HepG2 (cell line): ENCODE measurements around the gene CTSA. TPM values are rescaled to one million over a fixed set of nuclear protein-coding genes. Genes with fewer than 3 reads are reported as not detected.

ENCODE experiments used
- BCL3 ChIP-seq: sonication (generic); formaldehyde crosslinking; IDR thresholded peaks from 2 replicates; pipeline ENCODE4 v1.5.1; 2020; ENCODE audit warnings: mild to moderate bottlenecking, missing genetic modification reagents, moderate library complexity
- BRCA1 ChIP-seq: sonication (generic); formaldehyde crosslinking; IDR thresholded peaks from 2 replicates; pipeline ENCODE4 v1.4.0; 2020; ENCODE audit warnings: missing genetic modification reagents
- CBX2 ChIP-seq, 2 experiments: fragments of 200-600 bp in 1 of 2; sonication (generic); formaldehyde crosslinking in 1 of 2; IDR thresholded peaks; 2 replicates each; pipeline versions ENCODE4 v1.7.0 to v1.8.1; 2018 to 2022; ENCODE audit warnings: low read depth in 2 of 2, low read length in 1 of 2, mild to moderate bottlenecking in 1 of 2, missing genetic modification reagents in 1 of 2
- CREB3 ChIP-seq: sonication (generic); formaldehyde crosslinking; IDR thresholded peaks from 2 replicates; pipeline ENCODE4 v1.5.0; 2020; ENCODE audit warnings: missing genetic modification reagents
- CREBL2 ChIP-seq: sonication (generic); formaldehyde crosslinking; IDR thresholded peaks from 2 replicates; pipeline ENCODE4 v1.8.1; 2023; ENCODE audit warnings: missing genetic modification reagents, mild to moderate bottlenecking, borderline replicate concordance
- ISX ChIP-seq: sonication (generic); formaldehyde crosslinking; conservative IDR thresholded peaks from 2 replicates; pipeline ENCODE4 v1.5.0; 2020; ENCODE audit warnings: missing genetic modification reagents
- MTERF4 ChIP-seq: sonication (generic); formaldehyde crosslinking; IDR thresholded peaks from 2 replicates; pipeline ENCODE4 v1.8.0; 2023; ENCODE audit warnings: mild to moderate bottlenecking, missing genetic modification reagents
- NFIC ChIP-seq: IDR thresholded peaks from 2 replicates; pipeline ENCODE4 v1.6.1; 2012; ENCODE audit warnings: mild to moderate bottlenecking, low read length, inconsistent platforms
- POLR2AphosphoS2 ChIP-seq: IDR thresholded peaks from 2 replicates; pipeline ENCODE4 v1.6.1; 2011; ENCODE audit warnings: low read depth, low read length, improper control_type of control experiment
- SNAPC5 ChIP-seq: sonication (generic); formaldehyde crosslinking; IDR thresholded peaks from 2 replicates; pipeline ENCODE4 v1.8.1; 2023; ENCODE audit warnings: mild to moderate bottlenecking, missing genetic modification reagents, borderline replicate concordance
- TMF1 ChIP-seq: sonication (generic); formaldehyde crosslinking; IDR thresholded peaks from 2 replicates; pipeline ENCODE4 v1.8.1; 2022; ENCODE audit warnings: low read depth, missing genetic modification reagents
- YY1 ChIP-seq: IDR thresholded peaks from 2 replicates; pipeline ENCODE4 v1.6.1; 2011; ENCODE audit warnings: low read length, low read depth, moderate library complexity, mild to moderate bottlenecking; ENCODE audit not compliant: insufficient read depth, insufficient replicate concordance
- ZFP82 ChIP-seq: sonication (generic); formaldehyde crosslinking; IDR thresholded peaks from 2 replicates; pipeline ENCODE4 v1.5.1; 2020; ENCODE audit warnings: mild to moderate bottlenecking, missing genetic modification reagents, borderline replicate concordance
- ZMAT5 ChIP-seq: sonication (generic); formaldehyde crosslinking; IDR thresholded peaks from 2 replicates; pipeline ENCODE4 v1.5.0; 2020; ENCODE audit warnings: mild to moderate bottlenecking, low read depth, missing genetic modification reagents, borderline replicate concordance
- ZNF609 ChIP-seq: sonication (generic); formaldehyde crosslinking; IDR thresholded peaks from 2 replicates; pipeline ENCODE4 v1.4.0; 2020; ENCODE audit warnings: mild to moderate bottlenecking, missing genetic modification reagents, borderline replicate concordance
- ZNF841 ChIP-seq: sonication (generic); formaldehyde crosslinking; IDR thresholded peaks from 2 replicates; pipeline ENCODE4 v1.8.1; 2023; ENCODE audit warnings: missing genetic modification reagents, borderline replicate concordance
- ZSCAN9 ChIP-seq: IDR thresholded peaks from 2 replicates; pipeline ENCODE4 v1.6.1; 2016; ENCODE audit warnings: borderline replicate concordance
- polyA plus RNA-seq, 8 experiments: library from polyadenylated mRNA; depleted of rRNA in 3 of 8; stranded (reverse) in 7 of 8; unstranded in 1 of 8; fragments of >200 nt; fragmentation: Illumina TruSeq in 4 of 8; extraction: Trizol in 4 of 8; gene quantifications; 2 replicates each; pipeline versions ENCODE4 v1.2.1 to v1.2.3, GENCODE V29; 2011 to 2016; ENCODE audit warnings: low read depth in 4 of 8, missing spikeins in 1 of 8, mixed read lengths in 1 of 8; ENCODE audit not compliant: insufficient read depth in 1 of 8
- total RNA-seq, 5 experiments: library from RNA; depleted of rRNA; stranded (reverse); fragments of >200 nt; fragmentation: Illumina TruSeq; extraction: Trizol; gene quantifications; 2 replicates each; pipeline ENCODE4 v1.2.3, GENCODE V29; 2016; ENCODE audit warnings: low read depth in 1 of 5

CTSA gene
- total and polyA plus RNA-seq, 2 of the 13 experiments (the other 11 are each of a cell fraction or from before 2014, with no cell fraction given): 202 to 231 TPM

- TF ChIP-seq ZNF609 (CRISPR knock-in tag) (peak; percentile 85; the same call in 1 of the 2 replicates), ZSCAN9 (peak; percentile 97), TMF1 (CRISPR knock-in tag) (peak; percentile 91), ZNF841 (CRISPR knock-in tag) (no peak), CREBL2 (peak; percentile 91; the same call in 1 of the 2 replicates), MTERF4 (CRISPR knock-in tag) (peak; percentile 51; the same call in 1 of the 2 replicates), ISX (no peak), POLR2AphosphoS2 (peak; percentile 84), CREB3 (CRISPR knock-in tag) (no peak), ZMAT5 (CRISPR knock-in tag) (peak; percentile 91; the same call in 1 of the 2 replicates), YY1 (peak; percentile 37), BRCA1 (CRISPR knock-in tag) (peak; percentile 74; the same call in 1 of the 2 replicates), BCL3 (CRISPR knock-in tag) (peak; percentile 97), CBX2 (IDR thresholded peaks at IDR 0.05; ENCODE audit: low read depth, low read length) (no peak), CBX2 (CRISPR knock-in tag; IDR thresholded peaks at IDR 0.05; ENCODE audit: low read depth) (no peak; the same call in 1 of the 2 replicates), SNAPC5 (CRISPR knock-in tag) (no peak), NFIC (no peak), ZFP82 (CRISPR knock-in tag) (peak; percentile 17; the same call in 1 of the 2 replicates)
These were observed 55.2 kb downstream of the CTSA start (continued) for GRCh38 chr20:45946149-45946970.
